Measurements from ENCODE around the gene NEU2.

The NEU2 gene

GRCh38 chr2:233044974-233045605 lies 12.6 kb downstream of the NEU2 start:
- ChIA-PET CTCF (interaction anchor here (0.8 to 2.5 kb wide), 4 partner anchors 8 to 192 kb away, joined by 3 to 22 read pairs (median 3); no protein-coding TSS in a partner anchor), POLR2A (no interaction called here)
- Histone ChIP-seq H3K4me1 (ENCODE audit: control insufficient read depth, insufficient read depth, low read length) (no peaks in the 10 kb centered on the region), H3K4me3 (ENCODE audit: low read depth, low read length) (no peak overlapping the region), H3K36me3 (ENCODE audit: control insufficient read depth in 2 of 2, insufficient read depth in 1 of 2, low read length in 2 of 2) (no peaks in the 10 kb centered on the region), H3K9me3 (ENCODE audit: control insufficient read depth, insufficient read depth, low read depth, low read length) (no peaks in the 10 kb centered on the region), H3K27ac (ENCODE audit: extremely low read depth, low read depth, low read length) (no peak overlapping the region)
- TF ChIP-seq GLIS1 (tag by site-specific recombination; IDR thresholded peaks at IDR 0.05) (no peak), ZNF184 (tag by site-specific recombination; IDR thresholded peaks at IDR 0.05) (no peak), ZNF324 (tag by site-specific recombination; IDR thresholded peaks at IDR 0.05) (no peak), ZNF548 (tag by site-specific recombination; IDR thresholded peaks at IDR 0.05) (no peak), ZNF292 (tag by site-specific recombination; IDR thresholded peaks at IDR 0.05; ENCODE audit: borderline replicate concordance, low read depth) (no peak), GLI2 (tag by site-specific recombination; IDR thresholded peaks at IDR 0.05; ENCODE audit: borderline replicate concordance, low read depth) (no peak), PRDM1 (tag by site-specific recombination; IDR thresholded peaks at IDR 0.05) (no peak), BCL11A (tag by site-specific recombination; IDR thresholded peaks at IDR 0.05; ENCODE audit: low read depth) (no peak), ZNF558 (tag by site-specific recombination; IDR thresholded peaks at IDR 0.05) (no peak), ZNF266 (tag by site-specific recombination; IDR thresholded peaks at IDR 0.05; ENCODE audit: low read depth) (no peak), REPIN1 (tag by site-specific recombination; IDR thresholded peaks at IDR 0.05; ENCODE audit: low read depth) (no peak), ZNF701 (tag by site-specific recombination; IDR thresholded peaks at IDR 0.05) (no peak), PRDM10 (tag by site-specific recombination; IDR thresholded peaks at IDR 0.05) (no peak), ZSCAN16 (tag by site-specific recombination; IDR thresholded peaks at IDR 0.05) (no peak)
- TF ChIP-seq, protein P1, sequence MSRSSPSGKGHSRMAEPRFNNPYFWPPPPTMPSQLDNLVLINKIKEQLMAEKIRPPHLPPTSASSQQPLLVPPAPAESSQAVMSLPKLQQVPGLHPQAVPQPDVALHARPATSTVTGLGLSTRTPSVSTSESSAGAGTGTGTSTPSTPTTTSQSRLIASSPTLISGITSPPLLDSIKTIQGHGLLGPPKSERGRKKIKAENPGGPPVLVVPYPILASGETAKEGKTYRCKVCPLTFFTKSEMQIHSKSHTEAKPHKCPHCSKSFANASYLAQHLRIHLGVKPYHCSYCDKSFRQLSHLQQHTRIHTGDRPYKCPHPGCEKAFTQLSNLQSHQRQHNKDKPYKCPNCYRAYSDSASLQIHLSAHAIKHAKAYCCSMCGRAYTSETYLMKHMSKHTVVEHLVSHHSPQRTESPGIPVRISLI (tag by site-specific recombination; IDR thresholded peaks at IDR 0.05) = no peak
- TF ChIP-seq, protein P2, sequence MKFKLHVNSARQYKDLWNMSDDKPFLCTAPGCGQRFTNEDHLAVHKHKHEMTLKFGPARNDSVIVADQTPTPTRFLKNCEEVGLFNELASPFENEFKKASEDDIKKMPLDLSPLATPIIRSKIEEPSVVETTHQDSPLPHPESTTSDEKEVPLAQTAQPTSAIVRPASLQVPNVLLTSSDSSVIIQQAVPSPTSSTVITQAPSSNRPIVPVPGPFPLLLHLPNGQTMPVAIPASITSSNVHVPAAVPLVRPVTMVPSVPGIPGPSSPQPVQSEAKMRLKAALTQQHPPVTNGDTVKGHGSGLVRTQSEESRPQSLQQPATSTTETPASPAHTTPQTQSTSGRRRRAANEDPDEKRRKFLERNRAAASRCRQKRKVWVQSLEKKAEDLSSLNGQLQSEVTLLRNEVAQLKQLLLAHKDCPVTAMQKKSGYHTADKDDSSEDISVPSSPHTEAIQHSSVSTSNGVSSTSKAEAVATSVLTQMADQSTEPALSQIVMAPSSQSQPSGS (tag by site-specific recombination; IDR thresholded peaks at IDR 0.05; ENCODE audit: low read depth) = no peak

GRCh38 chr2:233047206-233047605 lies 14.7 kb downstream of the NEU2 start:
- H3K9me3 ChIP-seq (ENCODE audit: control insufficient read depth, insufficient read depth, low read depth, low read length) = no peaks in the 10 kb centered on the region
- H3K4me1 ChIP-seq (ENCODE audit: control insufficient read depth, insufficient read depth, low read length) = no peaks in the 10 kb centered on the region
- H3K27ac ChIP-seq (ENCODE audit: extremely low read depth, low read depth, low read length) = no peak overlapping the region
- no peak overlapping the region for H3K4me3 ChIP-seq (ENCODE audit: low read depth, low read length)
- POLR2A ChIA-PET = no interaction called here
- H3K36me3 ChIP-seq (ENCODE audit: control insufficient read depth in 2 of 2, insufficient read depth in 1 of 2, low read length in 2 of 2) = no peaks in the 10 kb centered on the region
- CTCF ChIA-PET = interaction anchor here (0.6 to 0.9 kb wide), 2 partner anchors 16 to 18 kb away, joined by 3 read pairs; no protein-coding TSS in a partner anchor
- TF ChIP-seq ZNF24 (tag by site-specific recombination; IDR thresholded peaks at IDR 0.05) (no peak), ZNF239 (tag by site-specific recombination; IDR thresholded peaks at IDR 0.05) (no peak), ZNF350 (tag by site-specific recombination; IDR thresholded peaks at IDR 0.05) (no peak), ZSCAN23 (tag by site-specific recombination; IDR thresholded peaks at IDR 0.05) (no peak)
- TF ChIP-seq, protein P3, sequence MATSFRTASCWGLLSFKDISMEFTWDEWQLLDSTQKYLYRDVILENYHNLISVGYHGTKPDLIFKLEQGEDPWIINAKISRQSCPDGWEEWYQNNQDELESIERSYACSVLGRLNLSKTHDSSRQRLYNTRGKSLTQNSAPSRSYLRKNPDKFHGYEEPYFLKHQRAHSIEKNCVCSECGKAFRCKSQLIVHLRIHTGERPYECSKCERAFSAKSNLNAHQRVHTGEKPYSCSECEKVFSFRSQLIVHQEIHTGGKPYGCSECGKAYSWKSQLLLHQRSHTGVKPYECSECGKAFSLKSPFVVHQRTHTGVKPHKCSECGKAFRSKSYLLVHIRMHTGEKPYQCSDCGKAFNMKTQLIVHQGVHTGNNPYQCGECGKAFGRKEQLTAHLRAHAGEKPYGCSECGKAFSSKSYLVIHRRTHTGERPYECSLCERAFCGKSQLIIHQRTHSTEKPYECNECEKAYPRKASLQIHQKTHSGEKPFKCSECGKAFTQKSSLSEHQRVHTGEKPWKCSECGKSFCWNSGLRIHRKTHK (tag by site-specific recombination; IDR thresholded peaks at IDR 0.05) = no peak
